H1 (cell line): ENCODE results near the gene LIG1. TPM values are rescaled to one million over a fixed set of nuclear protein-coding genes. Genes with fewer than 3 reads are reported as not detected.
A peak's percentile ranks its signal among the peaks of the same experiment; 100 is the strongest.

Experiments
- CTCF ChIA-PET: fragments of 300-600 bp; sonication (Branson Sonifier 250); formaldehyde crosslinking; loops from one replicate; lab custom pipeline; 2021; ENCODE audit not compliant: partially characterized antibody; lab: Charles Lee
- POLR2A ChIA-PET: fragments of 300-600 bp; sonication (Branson Sonifier 250); formaldehyde crosslinking; loops from one replicate; lab custom pipeline; 2021; ENCODE audit warnings: inconsistent platforms; ENCODE audit not compliant: partially characterized antibody; lab: Charles Lee
- DNase-seq, 2 experiments: peaks; one replicate each; pipeline versions ENCODE4 v3.0.0 to v3.0.0-alpha.2; 2010 to 2022; ENCODE audit warnings: low spot score in 2 of 2, low read depth in 1 of 2, mixed read lengths in 1 of 2
- FAIRE-seq: peaks from 2 replicates; lab custom pipeline; 2011; peaks lifted over from hg19 to GRCh38; lab: Jason Lieb, UNC
- H2AFZ ChIP-seq: 2 replicates; pipeline ENCODE4 v1.8.1; 2012; ENCODE audit warnings: low read length, inconsistent platforms
- H2AK5ac ChIP-seq: 2 replicates; pipeline ENCODE4 v1.6.1; 2013; ENCODE audit warnings: low read depth, low read length
- H2BK120ac ChIP-seq: replicated peaks from 2 replicates; pipeline ENCODE3; 2013; ENCODE audit warnings: low read depth, low read length, inconsistent platforms
- H2BK12ac ChIP-seq: 2 replicates; pipeline ENCODE4 v1.6.1; 2013; ENCODE audit warnings: low read depth, low read length
- H2BK15ac ChIP-seq: 2 replicates; pipeline ENCODE4 v1.6.1; 2013; ENCODE audit warnings: low read length
- H2BK20ac ChIP-seq: 2 replicates; pipeline ENCODE4 v1.6.1; 2013; ENCODE audit warnings: low read length
- H2BK5ac ChIP-seq: 2 replicates; pipeline ENCODE4 v1.6.1; 2013; ENCODE audit warnings: low read depth, low read length
- H3K14ac ChIP-seq: 2 replicates; pipeline ENCODE4 v1.6.1; 2013; ENCODE audit warnings: inconsistent platforms; ENCODE audit not compliant: insufficient read length
- H3K18ac ChIP-seq: 2 replicates; pipeline ENCODE4 v1.6.1; 2013; ENCODE audit warnings: low read length; ENCODE audit errors: extremely low read depth
- H3K23ac ChIP-seq: 2 replicates; pipeline ENCODE4 v1.6.1; 2013; ENCODE audit warnings: inconsistent platforms; ENCODE audit not compliant: insufficient read length
- H3K23me2 ChIP-seq: 2 replicates; pipeline ENCODE4 v1.6.1; 2013; ENCODE audit warnings: low read depth, low read length
- H3K27ac ChIP-seq: 2 replicates; pipeline ENCODE4 v1.6.1; 2011; ENCODE audit warnings: low read depth, low read length, inconsistent platforms
- H3K27me3 ChIP-seq, 4 experiments: replicated peaks in 1 of 4; 1 replicate in 1 of 4; 2 replicates in 3 of 4; pipeline versions ENCODE4 v1.6.1 to v1.8.1; 2011 to 2013; ENCODE audit warnings: low read length in 3 of 4, mild to moderate bottlenecking in 3 of 4, inconsistent platforms in 2 of 4, mixed read lengths in 2 of 4, moderate library complexity in 1 of 4; ENCODE audit not compliant: control insufficient read depth in 3 of 4, insufficient read depth in 3 of 4; ENCODE audit errors: extremely low read depth in 1 of 4
- H3K36me3 ChIP-seq, 4 experiments: 2 replicates each; pipeline versions ENCODE4 v1.6.1 to v1.8.1; 2011 to 2013; ENCODE audit warnings: mild to moderate bottlenecking in 4 of 4, low read length in 3 of 4, moderate library complexity in 2 of 4, control low read depth in 1 of 4, inconsistent platforms in 1 of 4; ENCODE audit not compliant: insufficient read depth in 4 of 4, control insufficient read depth in 2 of 4
- H3K4ac ChIP-seq: replicated peaks from 2 replicates; pipeline ENCODE3; 2013; ENCODE audit warnings: low read length, low read depth, mixed read lengths, inconsistent platforms; ENCODE audit not compliant: insufficient read length
- H3K4me1 ChIP-seq, 4 experiments: replicated peaks in 1 of 4; 1 replicate in 1 of 4; 2 replicates in 3 of 4; pipeline versions ENCODE4 v1.6.1 to v1.8.1; 2011 to 2013; ENCODE audit warnings: low read length in 3 of 4, inconsistent platforms in 2 of 4, mixed read lengths in 1 of 4; ENCODE audit not compliant: insufficient read depth in 4 of 4, control insufficient read depth in 3 of 4
- H3K4me2 ChIP-seq, 2 experiments: 2 replicates each; pipeline versions ENCODE4 v1.6.1 to v1.8.1; 2011 to 2013; ENCODE audit warnings: low read depth in 2 of 2, low read length in 2 of 2, control low read depth in 1 of 2, inconsistent platforms in 1 of 2, mild to moderate bottlenecking in 1 of 2; ENCODE audit not compliant: insufficient read depth in 1 of 2
- H3K4me3 ChIP-seq, 4 experiments: fragments of 200-600, 300-600 bp in 1 of 4; sonication (generic), shearing (Covaris generic), sonication (Bioruptor Twin) in 1 of 4; 2 replicates each; pipeline versions ENCODE4 v1.5.1 to v1.8.1; 2011 to 2016; ENCODE audit warnings: low read length in 4 of 4, low read depth in 3 of 4, control low read depth in 2 of 4, inconsistent platforms in 2 of 4, mild to moderate bottlenecking in 2 of 4, mixed read lengths in 1 of 4, moderate library complexity in 1 of 4; ENCODE audit not compliant: insufficient read depth in 2 of 4; ENCODE audit errors: extremely low read depth in 1 of 4
- H3K56ac ChIP-seq: replicated peaks from 2 replicates; pipeline ENCODE3; 2013; ENCODE audit warnings: low read depth, mild to moderate bottlenecking, mixed read lengths, low read length, inconsistent platforms; ENCODE audit not compliant: insufficient read length
- H3K79me1 ChIP-seq: 2 replicates; pipeline ENCODE4 v1.6.1; 2013; ENCODE audit warnings: low read depth, low read length, control low read depth
- H3K79me2 ChIP-seq, 2 experiments: 2 replicates each; pipeline versions ENCODE4 v1.6.1 to v1.8.1; 2012 to 2013; ENCODE audit warnings: low read length in 2 of 2, mild to moderate bottlenecking in 2 of 2, inconsistent platforms in 1 of 2; ENCODE audit not compliant: insufficient read depth in 2 of 2, control insufficient read depth in 1 of 2
- H3K9ac ChIP-seq, 4 experiments: replicated peaks in 1 of 4; 1 replicate in 1 of 4; 2 replicates in 3 of 4; pipeline versions ENCODE4 v1.6.1 to v1.8.1; 2011 to 2013; ENCODE audit warnings: low read depth in 3 of 4, low read length in 3 of 4, control low read depth in 2 of 4, mild to moderate bottlenecking in 2 of 4, moderate library complexity in 2 of 4, inconsistent platforms in 1 of 4; ENCODE audit errors: extremely low read depth in 1 of 4
- H3K9me3 ChIP-seq, 2 experiments: 2 replicates each; pipeline versions ENCODE4 v1.6.1 to v1.8.1; 2012 to 2013; ENCODE audit warnings: mild to moderate bottlenecking in 2 of 2, moderate library complexity in 2 of 2, control low read depth in 1 of 2, inconsistent platforms in 1 of 2, low read depth in 1 of 2, low read length in 1 of 2, mixed read lengths in 1 of 2; ENCODE audit not compliant: insufficient read depth in 2 of 2
- H4K20me1 ChIP-seq, 2 experiments: replicated peaks in 1 of 2; 2 replicates each; pipeline versions ENCODE3 to v1.8.1; 2011 to 2013; ENCODE audit warnings: inconsistent platforms in 2 of 2, low read length in 2 of 2, mild to moderate bottlenecking in 1 of 2; ENCODE audit not compliant: insufficient read depth in 2 of 2, control insufficient read depth in 1 of 2
- H4K5ac ChIP-seq: 2 replicates; pipeline ENCODE4 v1.6.1; 2013; ENCODE audit warnings: low read length, low read depth, mixed read lengths, inconsistent platforms; ENCODE audit not compliant: insufficient read length
- H4K8ac ChIP-seq: 2 replicates; pipeline ENCODE4 v1.8.0; 2013; ENCODE audit warnings: mild to moderate bottlenecking, moderate library complexity, low read length, inconsistent platforms; ENCODE audit not compliant: insufficient read depth; ENCODE audit errors: extremely low read depth
- H4K91ac ChIP-seq: replicated peaks from 2 replicates; pipeline ENCODE3; 2013; ENCODE audit warnings: low read length, mixed read lengths, inconsistent platforms; ENCODE audit not compliant: insufficient read length
- BACH1 ChIP-seq: IDR thresholded peaks from 2 replicates; pipeline ENCODE4 v1.6.1; 2012; ENCODE audit warnings: low read length, improper control_type of control experiment
- CBX5 ChIP-seq: fragments of 300-800, 300-1000 bp; sonication (generic); IDR thresholded peaks from 2 replicates; pipeline ENCODE4 v1.7.1; 2016; ENCODE audit warnings: antibody characterized with exemption, low read length, low read depth
- CBX8 ChIP-seq: fragments of 300-800, 300-1000 bp; sonication (generic); IDR thresholded peaks from 2 replicates; pipeline ENCODE4 v1.7.1; 2016; ENCODE audit warnings: low read depth, low read length, borderline replicate concordance
- EGR1 ChIP-seq: IDR thresholded peaks from 2 replicates; pipeline ENCODE4 v1.6.1; 2011; ENCODE audit warnings: low read depth, low read length, borderline replicate concordance
- KDM5A ChIP-seq: fragments of 200-600 bp; IDR thresholded peaks from 2 replicates; pipeline ENCODE4 v1.7.1; 2012; ENCODE audit warnings: mild to moderate bottlenecking, low read length, inconsistent platforms, mixed read lengths
- NRF1 ChIP-seq: IDR thresholded peaks from 2 replicates; pipeline ENCODE4 v1.6.1; 2011; ENCODE audit warnings: mild to moderate bottlenecking, low read depth, low read length, improper control_type of control experiment
- SIX5 ChIP-seq: IDR thresholded peaks from 2 replicates; pipeline ENCODE4 v1.6.1; 2011; ENCODE audit warnings: mild to moderate bottlenecking, low read depth, low read length
- SP4 ChIP-seq: IDR thresholded peaks from 2 replicates; pipeline ENCODE4 v1.6.1; 2012; ENCODE audit warnings: low read length, inconsistent platforms
- WGBS, 2 experiments: shearing (Covaris generic) in 1 of 2; methylation state at CpG; one replicate each; pipeline versions ENCODE4 v1.1.6 to v1.1.7; 2013 to 2015; ENCODE audit warnings: low lambda C conversion rate in 2 of 2, mixed read lengths in 2 of 2, inconsistent platforms in 1 of 2, low coverage in 1 of 2, missing lambda C conversion rate in 1 of 2; ENCODE audit not compliant: insufficient replicate concordance in 2 of 2, insufficient coverage in 1 of 2, insufficient read length in 1 of 2; ENCODE audit errors: extremely low coverage in 1 of 2, missing lambda C conversion rate in 1 of 2; 5-methylcytosine and 5-hydroxymethylcytosine counted together
- long read RNA-seq, 2 experiments: library from RNA in 1 of 2; library from capped mRNA in 1 of 2; stranded (forward); transcript quantifications; one replicate each; pipeline ENCODE4 v2.0.0, GENCODE V29; 2021; ENCODE audit warnings: inconsistent platforms in 1 of 2
- polyA minus RNA-seq, 3 experiments: library from RNA; depleted of rRNA, polyadenylated mRNA; stranded (reverse); fragments of >200 nt; gene quantifications; 1 replicate in 2 of 3; 2 replicates in 1 of 3; pipeline ENCODE4 v1.2.3, GENCODE V29; 2011
- polyA plus RNA-seq, 7 experiments: library from polyadenylated mRNA; depleted of rRNA in 3 of 7; stranded (reverse) in 5 of 7; unstranded in 2 of 7; fragments of >200 nt in 5 of 7; fragments of 200-250 nt in 2 of 7; gene quantifications; 1 replicate in 5 of 7; 2 replicates in 1 of 7; 4 replicates in 1 of 7; pipeline versions ENCODE4 v1.2.1 to v1.2.3, GENCODE V29; 2011 to 2013; ENCODE audit warnings: missing spikeins in 2 of 7, mixed read lengths in 2 of 7
- total RNA-seq: library from RNA; stranded (reverse); fragmentation: NEBNext Ultra II Directional; extraction: Animal tissue kit (Norgen Biotek cat#: 25700); gene quantifications from 2 replicates; pipeline ENCODE4 v1.2.1, GENCODE V29; 2021

The LIG1 gene
- total RNA-seq (97.7 and 113 TPM in 2 replicates), polyA plus RNA-seq (2011; rRNA removed) (67.6 and 87.0 TPM in 2 replicates), polyA minus RNA-seq (2011; rRNA and poly(A)+ RNA removed) (74.5 and 96.5 TPM in 2 replicates)
- polyA plus RNA-seq (2011; cell fraction: cytosol; rRNA removed) = 85.8 TPM
- 170 TPM for polyA plus RNA-seq (2011; cell fraction: nucleus; rRNA removed)
- 106 to 137 TPM (median 132 TPM) in 4 replicates for polyA plus RNA-seq (2012, experiment 1 of 2)
- 85.8 TPM for polyA plus RNA-seq (2012, experiment 2 of 2)
- polyA plus RNA-seq (2013, experiment 1 of 2) = 52.5 TPM
- 48.0 TPM for polyA plus RNA-seq (2013, experiment 2 of 2)
- 58.7 TPM for polyA minus RNA-seq (2011; cell fraction: cytosol; rRNA and poly(A)+ RNA removed)
- 44.9 TPM for polyA minus RNA-seq (2011; cell fraction: nucleus; rRNA and poly(A)+ RNA removed)
- long read RNA-seq, experiment 1, partial matches to known transcripts = 36 of 45 reads
- long read RNA-seq, experiment 1, other reads (novel, unspliced or antisense) = 6 of 45 reads
- long read RNA-seq, experiment 2, transcript LIG1-201 (28 exons, 3,384 nt) = major isoform, 5 of 16 reads
- long read RNA-seq, experiment 2, partial matches to known transcripts = 4 of 16 reads
- long read RNA-seq, experiment 2, other reads (novel, unspliced or antisense) = 6 of 16 reads

GRCh38 chr19:48169939-48170803, at the start of gene LIG1, which contains the start of gene ZSWIM9:
Gene LIG1 (minus strand): TSS chr19:48170344. CDS start chr19:48165566, 4,778 bp downstream.
Gene ZSWIM9 (plus strand): TSS chr19:48170680. CDS start chr19:48171803, 1,123 bp downstream.
- Histone ChIP-seq H2BK20ac (no peak within 1 kb of the TSS; the same call in 1 of the 2 replicates), H3K23me2 (peaks cover 11% of the 10 kb centered on the region), H2AFZ (no peak within 1 kb of the TSS; the same call in 1 of the 2 replicates), H3K4me2 (peak within 1 kb of the TSS; percentile 94 to 96), H3K79me1 (peaks cover 6% of the 10 kb centered on the region; the same call in 1 of the 2 replicates), H3K56ac (peak within 1 kb of the TSS; percentile 97), H3K4ac (peak within 1 kb of the TSS; percentile 47), H3K14ac (no peak within 1 kb of the TSS), H4K5ac (peak within 1 kb of the TSS; percentile 100), H3K9me3 (no peaks in the 10 kb centered on the region), H2BK12ac (peak within 1 kb of the TSS; percentile 94; the same call in 1 of the 2 replicates), H3K27ac (peak within 1 kb of the TSS; percentile 98), H2BK120ac (peak within 1 kb of the TSS; percentile 98), H3K79me2 (peaks cover 6 to 41% of the 10 kb centered on the region in 2 experiments), H3K27me3 (no peaks in the 10 kb centered on the region), H3K9ac (peak within 1 kb of the TSS; percentile 64 to 95 (median 94)), H3K23ac (no peak within 1 kb of the TSS), H4K8ac (peak within 1 kb of the TSS; percentile 97; the same call in 1 of the 2 replicates), H2BK15ac (peak within 1 kb of the TSS; percentile 92; the same call in 1 of the 2 replicates), H3K4me3 (peak within 1 kb of the TSS; percentile 93 to 99 (median 98)), H2BK5ac (peak within 1 kb of the TSS; percentile 98), H3K36me3 (peaks cover 2 to 22% (median 13%) of the 10 kb centered on the region in 4 experiments), H4K91ac (peak within 1 kb of the TSS; percentile 99), H2AK5ac (no peak within 1 kb of the TSS), H3K18ac (peak within 1 kb of the TSS; percentile 97), H3K4me1 (peaks cover 0 to 13% (median 6%) of the 10 kb centered on the region in 4 experiments; a peak in 6 of 7 replicates), H4K20me1 (peaks cover 2 to 7% of the 10 kb centered on the region in 2 experiments)
- FAIRE-seq (no peak), DNase-seq (peak; percentile 77 to 95)
- WGBS, 2 experiments = 2% methylated on average over 32 of the region's 82 CpGs; no CpG with 5 or more reads in 1 of the 2 experiments
- CTCF ChIA-PET = interaction anchor here (0.6 to 2.1 kb wide), 4 partner anchors 18 to 62 kb away, joined by 3 to 6 read pairs (median 4); no protein-coding TSS in a partner anchor
- POLR2A ChIA-PET = interaction anchor here (0.9 to 1.7 kb wide), 7 partner anchors 9 to 120 kb away, joined by 3 to 7 read pairs (median 4); no protein-coding TSS in a partner anchor
- TF ChIP-seq KDM5A = no peak
- 0 out of 2 replicates have a peak, but pooled peaks have one; percentile 85 for TF ChIP-seq SP4
- TF ChIP-seq SIX5 = peak; percentile 47
- TF ChIP-seq CBX8 = no peak
- peak; percentile 15; the same call in 1 of the 2 replicates for TF ChIP-seq EGR1
- no peak for TF ChIP-seq BACH1
- TF ChIP-seq NRF1 = no peak
- no peak for TF ChIP-seq CBX5
